Cerebellar nuclear complex (tissue), 1 donor: ENCODE results near the gene ACSBG1.

Source experiments
- DNase-seq, 2 experiments: peaks; one replicate each; lab custom pipeline; 2025; lab: John Stamatoyannopoulos, UW

The ACSBG1 gene

DNA sequence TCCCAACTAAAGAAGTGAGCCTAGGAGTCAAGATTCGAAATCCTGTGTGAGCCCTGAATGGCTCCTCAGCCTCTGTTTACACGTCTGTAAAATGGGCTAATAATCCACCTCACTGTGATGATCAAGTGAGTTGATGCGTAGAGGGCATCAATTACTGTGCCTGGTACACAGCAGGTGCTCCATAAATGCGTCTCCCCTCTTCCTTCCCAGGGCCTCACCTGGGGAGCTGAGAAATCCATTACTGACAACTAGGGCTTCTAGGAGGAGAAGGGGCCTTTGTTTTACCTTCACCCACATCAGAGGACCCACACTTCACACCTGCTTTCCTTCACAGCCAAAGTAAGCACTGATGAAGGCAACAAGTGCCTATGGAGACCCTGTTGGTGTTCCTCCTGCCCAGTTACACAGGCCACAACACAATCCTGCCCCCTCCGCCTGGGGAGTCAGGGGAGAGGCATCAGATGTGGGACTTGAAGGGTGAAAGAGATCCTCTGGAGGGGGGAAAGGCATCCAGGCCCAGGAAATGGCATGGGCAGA lies 104.5 kb downstream of the ACSBG1 start:
- DNase-seq, result no peak

GRCh38 chr15:78129077-78129750 lies 105.2 kb downstream of the ACSBG1 start:
- no peak for DNase-seq

- no peak for DNase-seq
Measured at GRCh38 chr15:78127882-78128281, 106.5 kb downstream of the ACSBG1 start.

DNA sequence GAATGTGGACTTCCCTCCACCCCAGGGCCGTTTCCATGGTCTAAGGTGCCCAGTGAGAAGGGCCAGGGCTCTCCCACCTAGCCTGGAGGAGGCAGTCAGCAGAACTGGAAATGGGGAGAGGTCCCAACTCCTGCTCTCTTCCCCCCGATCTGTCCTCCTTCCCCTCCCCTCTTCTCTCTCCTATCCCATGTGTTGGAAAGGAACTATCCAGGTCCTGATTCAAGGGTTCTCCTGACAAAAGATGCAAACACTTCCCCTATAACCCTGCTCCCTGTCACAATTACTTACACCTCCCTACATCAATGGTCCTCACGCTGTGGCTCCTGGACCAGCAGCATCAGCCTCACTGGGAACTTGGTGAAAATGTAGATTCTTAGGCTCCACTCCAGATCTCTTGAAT lies 109.1 kb downstream of the ACSBG1 start:
- no peak for DNase-seq

- DNase-seq, result no peak
Measured at GRCh38 chr15:78120523-78120922, 113.8 kb downstream of the ACSBG1 start.
